GM19193 (cell line): ENCODE measurements around the gene LIPJ.
A peak's percentile ranks its signal among the peaks of the same experiment; 100 is the strongest.

Source experiments
- POLR2A ChIP-seq: IDR thresholded peaks from 4 replicates; pipeline ENCODE4 v1.6.1; 2011; ENCODE audit not compliant: insufficient read depth, insufficient read length; ENCODE audit errors: extremely low read depth

The LIPJ gene

DNA sequence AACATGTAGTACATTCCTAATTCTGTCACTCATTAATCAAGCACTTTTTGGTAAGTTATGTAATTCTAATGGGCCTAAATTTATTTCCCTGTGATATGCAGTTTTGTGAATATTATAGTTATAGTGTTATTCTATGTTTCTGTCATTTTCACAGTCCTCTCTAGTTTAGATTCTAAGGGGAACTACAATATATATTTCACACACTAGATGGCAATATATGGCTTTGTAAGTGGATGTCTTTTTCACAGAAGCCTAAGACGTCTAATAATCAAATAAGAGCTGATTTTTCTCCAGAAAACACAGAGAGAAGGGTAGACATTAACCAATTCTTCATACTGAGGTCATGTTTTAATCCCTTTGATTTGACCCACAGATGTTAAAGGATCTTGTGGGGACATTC is 21.5 kb upstream of the LIPJ start:
- TF ChIP-seq POLR2A, result no peak

GRCh38 chr10:88582411-88582805 is 4.2 kb upstream of the LIPJ start:
- TF ChIP-seq POLR2A, result no peak

GRCh38 chr10:88582806-88583583 is 3.6 kb upstream of the LIPJ start, which contains the start of gene RNLS:
RNLS (minus strand) TSS chr10:88583318.
- TF ChIP-seq POLR2A, result peak; percentile 84

GRCh38 chr10:88583584-88583957 is 3.0 kb upstream of the LIPJ start:
- no peak for TF ChIP-seq POLR2A

DNA sequence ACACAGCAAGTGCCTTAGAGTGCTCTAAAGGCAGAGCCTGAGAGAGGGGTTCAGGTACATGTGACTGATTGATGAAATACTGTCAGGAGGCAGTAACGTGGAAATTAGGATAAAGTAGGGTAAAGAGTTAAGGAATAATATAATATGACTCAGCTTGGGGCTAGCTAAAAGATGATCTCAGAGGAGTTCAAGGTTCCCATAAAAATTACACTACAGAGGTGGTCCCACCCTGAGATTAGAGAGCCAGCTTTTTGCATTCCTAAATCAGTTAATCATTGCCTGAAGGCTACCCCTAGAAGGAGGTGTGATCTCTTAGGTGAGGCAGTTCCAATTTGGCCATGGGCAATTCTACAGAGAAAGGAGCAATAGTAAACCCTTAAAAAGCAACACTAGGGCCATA is 5.8 kb downstream of the LIPJ start:
- TF ChIP-seq POLR2A, result no peak

- TF ChIP-seq POLR2A, result no peak
Measured at GRCh38 chr10:88592906-88593305, 6.3 kb downstream of the LIPJ start.

DNA sequence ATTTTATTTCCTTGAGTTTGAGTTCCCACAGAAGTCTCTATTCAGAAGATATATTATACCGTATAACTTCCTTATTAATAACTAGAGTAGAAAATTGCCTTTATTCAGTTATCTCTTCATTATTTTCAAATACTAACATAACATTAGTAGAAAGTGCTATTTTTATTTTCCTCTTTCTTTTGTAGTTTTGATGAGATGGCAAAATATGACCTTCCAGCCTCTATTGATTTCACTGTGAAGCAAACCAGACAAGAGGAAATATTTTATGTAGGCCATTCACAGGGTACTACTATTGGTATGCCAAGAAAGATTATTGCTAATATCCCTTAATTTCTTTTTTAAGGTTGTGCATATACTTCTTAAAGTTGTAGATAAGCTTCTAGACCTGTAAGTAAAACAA is 7.9 kb downstream of the LIPJ start:
- TF ChIP-seq POLR2A, result no peak

GRCh38 chr10:88598055-88598454 is 11.5 kb downstream of the LIPJ start:
- TF ChIP-seq POLR2A, result no peak

- no peak for TF ChIP-seq POLR2A
Measured at GRCh38 chr10:88608052-88608732, 21.6 kb downstream of the LIPJ start.

DNA sequence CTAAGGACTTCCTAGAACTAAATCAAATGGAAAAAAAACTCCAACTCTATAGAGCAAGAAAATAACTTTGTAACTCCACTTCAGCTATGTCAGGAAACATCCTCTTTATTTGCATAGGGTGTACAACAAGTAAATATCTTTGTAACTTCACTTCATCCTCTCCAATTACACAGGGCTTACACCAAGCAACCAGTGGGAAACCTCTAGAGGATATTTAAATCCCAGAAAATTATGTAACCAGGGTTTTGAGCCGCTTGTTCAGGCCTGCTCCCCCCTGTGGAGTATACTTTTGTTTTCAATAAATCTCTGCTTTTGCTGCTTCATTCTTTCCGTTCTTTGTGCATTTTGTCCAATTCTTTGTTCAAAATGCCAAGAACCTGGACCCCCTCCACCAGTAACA is 22.2 kb downstream of the LIPJ start:
- TF ChIP-seq POLR2A, result no peak

- TF ChIP-seq POLR2A, result no peak
Measured at GRCh38 chr10:88616250-88616977, 29.9 kb downstream of the LIPJ start.

GRCh38 chr10:88617772-88618300 is 31.3 kb downstream of the LIPJ start:
- no peak for TF ChIP-seq POLR2A

- TF ChIP-seq POLR2A, result no peak
Measured at GRCh38 chr10:88618496-88618895, 31.9 kb downstream of the LIPJ start.

DNA sequence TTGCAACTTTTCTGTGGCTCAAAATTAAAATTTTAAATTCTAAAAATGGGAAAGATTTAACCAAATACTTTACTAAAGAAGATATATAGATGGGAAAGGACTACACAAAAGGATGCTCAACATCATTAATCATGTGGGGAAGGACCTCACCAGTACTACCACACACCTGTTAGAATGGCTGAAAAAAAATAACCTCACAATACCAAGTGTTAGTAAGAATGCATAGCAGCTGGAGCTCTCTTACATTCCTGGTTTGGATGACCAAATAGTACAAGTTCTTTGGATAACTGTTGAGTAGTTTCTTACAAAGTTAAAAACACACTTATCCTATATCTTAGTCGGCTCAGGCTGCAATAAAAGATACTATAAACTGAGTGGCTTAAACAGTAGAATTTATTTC is 33.9 kb downstream of the LIPJ start:
- no peak for TF ChIP-seq POLR2A

DNA sequence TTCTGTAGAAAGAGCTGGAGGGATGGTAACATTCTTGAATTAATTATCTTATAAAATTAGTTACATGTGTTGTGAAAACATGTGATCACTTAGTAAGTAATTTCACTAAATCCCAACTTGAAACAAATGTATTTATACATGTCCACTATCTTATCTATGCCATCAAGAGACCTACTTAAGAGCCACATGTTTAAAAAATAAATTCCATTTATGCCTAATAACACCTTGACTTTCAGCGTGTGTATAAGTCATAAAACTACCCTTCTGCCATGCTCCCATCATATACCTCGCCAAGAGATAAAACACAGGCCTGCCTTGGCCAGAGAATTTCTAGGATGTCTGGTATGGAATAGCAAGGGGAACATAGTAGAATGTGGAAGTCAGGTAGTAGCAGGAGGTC is 37.3 kb downstream of the LIPJ start:
- TF ChIP-seq POLR2A, result no peak
